Measurements from ENCODE around the gene TSPAN4. TPM values are rescaled to one million over a fixed set of nuclear protein-coding genes. Genes with fewer than 3 reads are reported as not detected.

The TSPAN4 gene
- total RNA-seq, 1 donor from 2014 or later: 40.2 TPM

GRCh38 chr11:899724-900123 is 57.1 kb downstream of the TSPAN4 start:
- Mint-ChIP-seq H3K4me1 (no peaks in the 10 kb centered on the region), H3K27me3 (ENCODE audit: low read depth) (no peaks in the 10 kb centered on the region), H3K27ac (ENCODE audit: unreplicated experiment) (no peak overlapping the region), H3K4me3 (no peak overlapping the region), H3K36me3 (ENCODE audit: low read depth) (peaks cover 4% of the 10 kb centered on the region), H3K9me3 (no peaks in the 10 kb centered on the region)
- TF ChIP-seq CTCF (conservative IDR thresholded peaks at IDR 0.05): no peak
- no peak for DNase-seq (ENCODE audit: low read depth, low spot score)

- Mint-ChIP-seq H3K9me3 (no peaks in the 10 kb centered on the region), H3K4me3 (no peak overlapping the region), H3K36me3 (ENCODE audit: low read depth) (peaks cover 4% of the 10 kb centered on the region), H3K27me3 (ENCODE audit: low read depth) (no peaks in the 10 kb centered on the region), H3K4me1 (no peaks in the 10 kb centered on the region), H3K27ac (ENCODE audit: unreplicated experiment) (no peak overlapping the region)
- DNase-seq (ENCODE audit: low read depth, low spot score): no peak
- no peak for TF ChIP-seq CTCF (conservative IDR thresholded peaks at IDR 0.05)
Measured at GRCh38 chr11:900545-900944, 57.9 kb downstream of the TSPAN4 start.

GRCh38 chr11:901452-902061 is 58.9 kb downstream of the TSPAN4 start:
- no peak overlapping the region for H3K4me3 Mint-ChIP-seq
- DNase-seq (ENCODE audit: low read depth, low spot score): no peak
- no peak overlapping the region for H3K27ac Mint-ChIP-seq (ENCODE audit: unreplicated experiment)
- H3K4me1 Mint-ChIP-seq: no peaks in the 10 kb centered on the region
- H3K27me3 Mint-ChIP-seq (ENCODE audit: low read depth): no peaks in the 10 kb centered on the region
- no peaks in the 10 kb centered on the region for H3K9me3 Mint-ChIP-seq
- H3K36me3 Mint-ChIP-seq (ENCODE audit: low read depth): peaks cover 4% of the 10 kb centered on the region
- no peak for TF ChIP-seq CTCF (conservative IDR thresholded peaks at IDR 0.05)

- peaks cover 3% of the 10 kb centered on the region for H3K4me1 Mint-ChIP-seq
- H3K9me3 Mint-ChIP-seq: no peaks in the 10 kb centered on the region
- H3K4me3 Mint-ChIP-seq: peak overlapping the region; percentile 48
- no peaks in the 10 kb centered on the region for H3K27me3 Mint-ChIP-seq (ENCODE audit: low read depth)
- H3K36me3 Mint-ChIP-seq (ENCODE audit: low read depth): peaks cover 4% of the 10 kb centered on the region
- no peak for TF ChIP-seq CTCF (conservative IDR thresholded peaks at IDR 0.05)
- DNase-seq (ENCODE audit: low read depth, low spot score): no peak
- H3K27ac Mint-ChIP-seq (ENCODE audit: unreplicated experiment): no peak overlapping the region
Measured at GRCh38 chr11:904380-904779, 61.7 kb downstream of the TSPAN4 start.

- no peak for TF ChIP-seq CTCF (conservative IDR thresholded peaks at IDR 0.05)
- Mint-ChIP-seq H3K27me3 (ENCODE audit: low read depth) (no peaks in the 10 kb centered on the region), H3K27ac (ENCODE audit: unreplicated experiment) (no peak overlapping the region), H3K4me1 (peaks cover 6% of the 10 kb centered on the region), H3K36me3 (ENCODE audit: low read depth) (peaks cover 4% of the 10 kb centered on the region), H3K9me3 (no peaks in the 10 kb centered on the region), H3K4me3 (peak overlapping the region; percentile 13)
- DNase-seq (ENCODE audit: low read depth, low spot score): no peak
Measured at GRCh38 chr11:905952-906351, 63.3 kb downstream of the TSPAN4 start.
